ENCODE measurements around the gene EPC2.
A peak's percentile ranks its signal among the peaks of the same experiment; 100 is the strongest.

EPC2 gene

GRCh38 chr2:148814860-148815419 lies 170.4 kb downstream of the EPC2 start:
- TF ChIP-seq CTCF (IDR thresholded peaks at IDR 0.05; ENCODE audit: low read depth, low read length, missing control alignments), result no peak
- no peak for DNase-seq (ENCODE audit: low read depth)
- H3K4me3 ChIP-seq (ENCODE audit: low read depth, low read length), result no peak overlapping the region

- no peak overlapping the region for H3K4me3 ChIP-seq (ENCODE audit: low read depth, low read length)
- DNase-seq (ENCODE audit: low read depth), result no peak
- TF ChIP-seq CTCF (IDR thresholded peaks at IDR 0.05; ENCODE audit: low read depth, low read length, missing control alignments), result no peak
Measured at GRCh38 chr2:148816176-148816575, 171.6 kb downstream of the EPC2 start.

- peak overlapping the region; percentile 33 for H3K4me3 ChIP-seq (ENCODE audit: low read depth, low read length)
- no peak for TF ChIP-seq CTCF (IDR thresholded peaks at IDR 0.05; ENCODE audit: low read depth, low read length, missing control alignments)
- no peak for DNase-seq (ENCODE audit: low read depth)
Measured at GRCh38 chr2:148817210-148817708, 172.7 kb downstream of the EPC2 start.

GRCh38 chr2:148819019-148819585 lies 174.6 kb downstream of the EPC2 start:
- H3K4me3 ChIP-seq (ENCODE audit: low read depth, low read length), result no peak overlapping the region
- no peak for DNase-seq (ENCODE audit: low read depth)
- TF ChIP-seq CTCF (IDR thresholded peaks at IDR 0.05; ENCODE audit: low read depth, low read length, missing control alignments), result no peak

GRCh38 chr2:148824190-148824589 lies 179.6 kb downstream of the EPC2 start:
- TF ChIP-seq CTCF (IDR thresholded peaks at IDR 0.05; ENCODE audit: low read depth, low read length, missing control alignments), result no peak

GRCh38 chr2:148826791-148827190 lies 182.2 kb downstream of the EPC2 start:
- H3K4me3 ChIP-seq (ENCODE audit: low read depth, low read length), result no peak overlapping the region
- DNase-seq (ENCODE audit: low read depth), result no peak
- TF ChIP-seq CTCF (IDR thresholded peaks at IDR 0.05; ENCODE audit: low read depth, low read length, missing control alignments), result no peak

More at GRCh38 chr2:148824190-148824589, 179.6 kb downstream of the EPC2 start:
- no peak for DNase-seq (ENCODE audit: low read depth)
- no peak overlapping the region for H3K4me3 ChIP-seq (ENCODE audit: low read depth, low read length)

- no peak for DNase-seq (ENCODE audit: low read depth)
- no peak for TF ChIP-seq CTCF (IDR thresholded peaks at IDR 0.05; ENCODE audit: low read depth, low read length, missing control alignments)
- no peak overlapping the region for H3K4me3 ChIP-seq (ENCODE audit: low read depth, low read length)
Measured at GRCh38 chr2:148828941-148829340, 184.4 kb downstream of the EPC2 start.
